NCI-H526 (cell line): Measurements from ENCODE around the gene CHMP4B.

Experiments used
- DNase-seq, 2 experiments: peaks; one replicate each; lab custom pipeline; 2025; lab: John Stamatoyannopoulos, UW

The CHMP4B gene

DNA sequence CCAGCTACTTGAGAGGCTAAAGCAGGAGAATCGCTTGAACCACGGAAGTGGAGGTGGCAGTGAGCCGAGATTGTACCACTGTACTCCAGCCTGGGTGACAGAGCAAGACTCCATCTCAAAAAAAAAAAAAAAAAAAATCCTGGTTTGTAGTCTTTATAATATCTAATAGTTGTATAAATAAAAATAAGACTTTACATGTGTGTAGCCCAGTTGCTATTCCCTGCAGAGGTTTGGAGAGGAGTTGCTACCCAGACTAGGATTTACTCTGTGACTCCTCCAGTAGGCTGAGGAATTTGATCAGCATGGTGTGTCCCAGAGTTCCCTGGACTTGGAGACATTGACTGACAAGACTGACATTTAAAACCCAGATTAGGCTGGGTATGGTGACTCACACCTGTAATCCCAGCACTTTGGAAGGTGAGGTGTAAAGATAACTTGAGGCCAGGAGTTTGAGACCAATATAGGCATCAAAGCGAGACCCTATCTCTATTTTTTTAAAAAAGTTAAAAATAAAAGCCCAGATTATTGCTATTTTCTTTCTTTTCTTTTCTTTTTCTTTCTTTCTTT lies 10.2 kb downstream of the CHMP4B start:
- DNase-seq, result no peak

DNA sequence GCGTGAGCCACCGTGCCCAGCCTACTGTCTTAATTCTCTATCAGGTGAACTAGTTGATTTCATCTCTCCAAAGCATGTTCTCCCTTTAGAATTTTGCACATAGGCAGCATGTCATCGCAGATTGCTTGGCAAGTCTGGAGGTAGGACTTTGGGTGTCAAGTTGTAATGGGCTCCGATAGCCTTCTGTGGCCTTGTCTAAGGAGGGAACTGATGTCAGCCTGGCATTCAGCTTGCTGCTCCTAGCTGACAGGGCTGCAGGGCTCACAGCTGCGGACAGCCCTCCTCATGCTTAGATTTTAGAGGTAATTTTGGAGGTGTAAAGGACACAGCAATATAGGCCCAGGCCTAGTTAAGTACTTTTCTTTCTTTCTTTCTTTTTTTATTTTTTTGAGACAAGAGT lies 11.3 kb downstream of the CHMP4B start:
- no peak for DNase-seq

GRCh38 chr20:33822991-33823390 lies 11.8 kb downstream of the CHMP4B start:
- DNase-seq, result no peak

- no peak for DNase-seq
These were observed 13.7 kb downstream of the CHMP4B start for GRCh38 chr20:33824852-33825251.

- DNase-seq, result no peak
These were observed 14.5 kb downstream of the CHMP4B start for GRCh38 chr20:33825340-33826269.

DNA sequence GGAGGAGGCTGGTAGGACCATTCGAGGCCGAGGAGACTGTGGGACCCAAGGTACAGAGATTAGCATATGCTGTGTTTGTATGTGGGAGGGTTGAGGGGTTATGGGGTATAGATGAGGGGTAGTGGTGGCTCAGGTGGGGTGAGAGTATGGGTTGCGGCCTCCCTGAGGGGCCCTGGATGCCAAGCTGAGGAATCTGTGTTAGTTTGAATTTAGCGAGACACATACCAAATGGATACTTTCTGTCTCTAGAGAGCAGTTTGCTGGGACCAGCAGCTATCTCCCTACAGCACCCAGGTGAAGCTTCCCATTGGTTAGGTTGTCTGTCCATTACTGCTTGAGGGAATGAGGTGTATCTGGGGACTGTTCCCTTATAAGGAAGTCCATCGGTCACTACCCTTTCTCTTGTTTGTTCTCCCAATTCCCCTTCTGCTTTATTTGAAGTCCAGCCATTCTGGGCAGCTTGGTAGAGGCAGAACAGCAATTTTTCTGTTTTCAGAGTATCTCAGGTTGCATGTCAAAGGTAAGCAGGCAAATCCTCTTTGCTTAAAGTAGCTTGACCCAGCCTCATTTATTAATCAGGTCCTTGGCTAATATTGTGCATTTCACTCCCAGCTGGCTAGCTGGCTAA lies 15.2 kb downstream of the CHMP4B start:
- no peak for DNase-seq

GRCh38 chr20:33827109-33827508 lies 16.0 kb downstream of the CHMP4B start:
- no peak for DNase-seq

- DNase-seq, result no peak
These were observed 16.6 kb downstream of the CHMP4B start for GRCh38 chr20:33827634-33828325.

- DNase-seq, result no peak
These were observed 17.2 kb downstream of the CHMP4B start for GRCh38 chr20:33828326-33828844.

DNA sequence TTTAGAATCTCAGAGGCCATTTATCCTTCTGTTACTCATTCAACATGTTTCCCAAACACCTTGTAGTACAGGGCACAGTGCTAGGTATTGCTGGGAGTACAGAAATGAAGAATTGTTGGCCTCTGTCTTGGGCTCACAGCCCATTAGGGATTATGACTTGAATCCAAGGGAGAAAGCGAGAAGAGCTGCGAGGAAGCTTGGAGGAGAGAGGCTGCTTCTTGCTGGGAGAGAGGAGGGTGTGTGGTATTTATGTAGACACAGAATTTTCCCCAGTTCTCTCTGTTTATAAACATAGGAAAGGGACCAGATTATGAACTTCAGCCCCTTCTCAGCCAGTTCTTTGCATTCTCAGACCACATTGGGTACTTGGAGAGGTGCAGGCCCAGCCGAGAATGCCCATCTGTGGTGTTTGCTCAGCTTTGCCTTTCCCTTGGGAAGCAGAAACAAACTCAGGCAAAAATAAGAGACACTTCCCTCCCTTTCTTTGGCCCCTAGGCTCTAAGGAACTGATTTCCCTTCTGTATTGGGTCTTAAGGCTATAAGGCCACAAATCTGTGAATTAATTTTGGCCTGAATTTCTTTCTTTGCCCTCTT lies 17.9 kb downstream of the CHMP4B start:
- no peak for DNase-seq

GRCh38 chr20:33829636-33830035 lies 18.5 kb downstream of the CHMP4B start:
- DNase-seq, result no peak

GRCh38 chr20:33830371-33830770 lies 19.2 kb downstream of the CHMP4B start:
- no peak for DNase-seq

GRCh38 chr20:33832103-33832804 lies 21.1 kb downstream of the CHMP4B start:
- no peak for DNase-seq

GRCh38 chr20:33833333-33833732 lies 22.2 kb downstream of the CHMP4B start:
- DNase-seq, result no peak

- no peak for DNase-seq
These were observed 24.5 kb downstream of the CHMP4B start for GRCh38 chr20:33835615-33836172.

GRCh38 chr20:33836277-33836676 lies 25.1 kb downstream of the CHMP4B start:
- DNase-seq, result no peak

DNA sequence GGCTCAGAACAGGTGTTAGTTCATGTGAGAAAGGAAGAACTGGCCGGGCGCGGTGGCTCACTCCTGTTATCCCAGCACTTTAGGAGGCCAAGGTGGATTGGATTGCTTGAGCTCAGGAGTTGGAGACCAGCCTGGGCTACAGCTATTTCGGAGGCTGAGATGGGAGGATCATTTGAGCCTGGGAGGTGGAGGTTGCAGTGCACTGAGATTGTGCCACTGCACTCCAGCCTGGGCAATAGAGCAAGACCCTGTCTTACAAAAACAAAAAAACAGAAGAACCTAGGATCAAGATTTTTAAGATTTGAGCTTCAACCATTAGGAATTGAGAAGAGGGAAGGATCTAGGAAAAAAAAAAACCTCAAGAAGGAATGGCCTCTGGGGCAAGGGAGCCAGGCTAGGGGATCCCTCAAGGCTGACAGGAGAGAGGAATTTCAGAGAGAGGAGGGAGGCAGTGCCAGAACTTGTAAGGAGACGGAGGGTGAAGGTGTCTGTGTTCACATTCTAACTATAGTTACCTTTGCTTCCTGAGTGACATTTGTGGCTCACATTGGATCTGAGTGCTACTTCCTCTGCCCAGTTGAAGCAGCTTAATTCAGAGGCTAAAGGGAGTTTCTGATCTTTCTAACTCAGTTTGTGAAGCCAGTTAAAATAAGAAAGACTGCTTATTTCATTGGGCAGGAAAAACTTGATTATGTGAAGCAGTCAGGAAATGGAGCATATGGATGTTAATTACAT lies 26.1 kb downstream of the CHMP4B start:
- DNase-seq, result no peak

DNA sequence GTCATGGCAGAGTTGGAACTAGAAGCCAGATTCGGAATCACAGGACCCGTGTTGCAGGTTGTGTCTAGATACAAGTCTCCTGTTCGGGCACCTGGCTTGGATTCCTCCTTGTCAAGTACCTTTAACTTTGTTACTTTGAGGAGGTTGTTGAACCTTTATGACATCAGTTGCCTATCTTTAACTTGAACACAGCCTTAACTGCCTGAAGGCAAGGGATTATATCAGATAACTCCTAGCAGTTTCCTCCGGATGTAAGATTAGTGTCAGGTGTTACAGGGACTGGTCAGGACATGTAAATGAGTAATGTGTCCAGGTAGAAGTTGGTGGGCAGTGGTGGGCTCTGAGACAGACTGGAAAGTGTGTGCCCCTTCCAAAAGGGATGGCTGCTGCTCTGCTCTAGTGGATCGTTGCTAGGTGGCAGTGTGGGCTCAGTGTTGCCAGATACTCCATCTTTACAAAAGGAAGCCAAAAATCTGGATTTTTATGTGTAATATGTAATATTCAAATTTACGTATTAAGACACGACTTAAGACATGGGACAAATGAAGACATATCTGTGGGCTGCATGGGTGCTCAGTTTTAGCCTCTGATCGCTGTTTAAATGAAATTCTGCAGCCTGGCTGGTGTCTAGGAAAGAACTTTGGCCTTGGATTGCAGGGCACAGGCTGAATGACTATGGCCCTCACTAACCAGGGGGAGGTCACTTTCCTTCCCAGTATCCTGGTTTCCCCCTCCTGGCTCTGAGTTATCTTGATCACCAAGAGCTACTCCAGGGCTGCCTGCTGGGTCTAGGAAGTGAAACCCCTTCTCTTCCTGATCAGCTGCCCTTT lies 27.1 kb downstream of the CHMP4B start:
- DNase-seq, result no peak

DNA sequence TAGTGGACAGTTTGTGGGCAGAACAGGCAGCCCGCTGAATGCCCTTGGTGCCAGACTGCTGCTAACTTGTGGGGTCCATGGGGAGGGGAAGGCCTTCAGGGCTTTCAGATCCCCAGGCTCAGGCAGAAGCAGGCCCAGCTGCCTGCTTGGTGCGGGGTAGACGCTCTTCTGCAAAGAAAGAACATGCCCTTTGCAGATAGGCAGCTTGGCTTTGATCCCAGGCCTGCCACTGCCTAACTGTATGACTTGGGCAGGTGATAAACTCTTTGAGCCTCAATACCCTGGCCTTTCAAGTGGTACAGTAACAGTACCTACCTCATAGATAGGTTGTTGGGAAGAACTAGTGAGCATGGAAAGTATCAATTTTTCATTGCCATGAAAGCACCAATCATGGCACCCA lies 28.4 kb downstream of the CHMP4B start:
- no peak for DNase-seq
